ENCODE measurements around the gene COG4.

GRCh38 chr16:70529051-70529777, 5.9 kb upstream of the COG4 start:
- TF ChIP-seq CTCF (IDR thresholded peaks at IDR 0.05), result peak; percentile 59; the same call in 1 of the 2 replicates
- TF ChIP-seq POLR2AphosphoS5 (IDR thresholded peaks at IDR 0.05; ENCODE audit: low read depth, low read length), result no peak
- TF ChIP-seq, protein P1, sequence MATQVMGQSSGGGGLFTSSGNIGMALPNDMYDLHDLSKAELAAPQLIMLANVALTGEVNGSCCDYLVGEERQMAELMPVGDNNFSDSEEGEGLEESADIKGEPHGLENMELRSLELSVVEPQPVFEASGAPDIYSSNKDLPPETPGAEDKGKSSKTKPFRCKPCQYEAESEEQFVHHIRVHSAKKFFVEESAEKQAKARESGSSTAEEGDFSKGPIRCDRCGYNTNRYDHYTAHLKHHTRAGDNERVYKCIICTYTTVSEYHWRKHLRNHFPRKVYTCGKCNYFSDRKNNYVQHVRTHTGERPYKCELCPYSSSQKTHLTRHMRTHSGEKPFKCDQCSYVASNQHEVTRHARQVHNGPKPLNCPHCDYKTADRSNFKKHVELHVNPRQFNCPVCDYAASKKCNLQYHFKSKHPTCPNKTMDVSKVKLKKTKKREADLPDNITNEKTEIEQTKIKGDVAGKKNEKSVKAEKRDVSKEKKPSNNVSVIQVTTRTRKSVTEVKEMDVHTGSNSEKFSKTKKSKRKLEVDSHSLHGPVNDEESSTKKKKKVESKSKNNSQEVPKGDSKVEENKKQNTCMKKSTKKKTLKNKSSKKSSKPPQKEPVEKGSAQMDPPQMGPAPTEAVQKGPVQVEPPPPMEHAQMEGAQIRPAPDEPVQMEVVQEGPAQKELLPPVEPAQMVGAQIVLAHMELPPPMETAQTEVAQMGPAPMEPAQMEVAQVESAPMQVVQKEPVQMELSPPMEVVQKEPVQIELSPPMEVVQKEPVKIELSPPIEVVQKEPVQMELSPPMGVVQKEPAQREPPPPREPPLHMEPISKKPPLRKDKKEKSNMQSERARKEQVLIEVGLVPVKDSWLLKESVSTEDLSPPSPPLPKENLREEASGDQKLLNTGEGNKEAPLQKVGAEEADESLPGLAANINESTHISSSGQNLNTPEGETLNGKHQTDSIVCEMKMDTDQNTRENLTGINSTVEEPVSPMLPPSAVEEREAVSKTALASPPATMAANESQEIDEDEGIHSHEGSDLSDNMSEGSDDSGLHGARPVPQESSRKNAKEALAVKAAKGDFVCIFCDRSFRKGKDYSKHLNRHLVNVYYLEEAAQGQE (IDR thresholded peaks at IDR 0.05; ENCODE audit: insufficient read depth in 1 of 2, low read depth in 2 of 2, low read length in 1 of 2), result no peak
- TF ChIP-seq TCF7L2 (IDR thresholded peaks at IDR 0.05; ENCODE audit: low read depth, low read length), result no peak
- no peak for TF ChIP-seq SIN3A (IDR thresholded peaks at IDR 0.05; ENCODE audit: borderline replicate concordance, insufficient read depth, low read depth, low read length)
